GM08714 (cell line): ENCODE data around the gene NHERF1.

Experiments
- H3K4me3 ChIP-seq: fragments of 200-500 bp; sonication (Bioruptor generic); 2 replicates; pipeline ENCODE4 v1.5.1; 2014; ENCODE audit warnings: mild to moderate bottlenecking, low read length, inconsistent platforms
- ZNF274 ChIP-seq: IDR thresholded peaks from 2 replicates; pipeline ENCODE4 v1.6.1; 2012; ENCODE audit warnings: mild to moderate bottlenecking, low read depth, low read length

NHERF1 gene

DNA sequence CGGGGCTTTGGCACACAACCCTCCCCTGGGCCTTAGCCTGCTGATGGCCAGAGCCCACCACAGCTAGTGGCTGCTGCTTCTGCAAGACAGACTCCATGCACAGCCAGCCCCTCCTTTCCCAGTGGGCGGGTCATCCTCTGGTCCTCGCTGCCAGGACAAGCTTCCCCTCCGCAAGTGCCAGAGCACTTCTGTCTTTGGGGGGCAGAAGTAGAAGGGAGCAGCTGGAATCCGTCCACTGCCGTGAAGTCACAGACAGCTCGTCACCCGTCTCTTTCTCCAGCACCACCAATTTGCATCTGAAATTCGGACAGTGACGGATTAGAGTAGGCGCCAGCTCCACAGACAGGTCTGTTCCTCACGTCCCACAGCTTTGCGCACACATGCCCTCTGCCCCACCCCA lies 59.0 kb downstream of the NHERF1 start:
- no peak overlapping the region for H3K4me3 ChIP-seq
- TF ChIP-seq ZNF274, result no peak

DNA sequence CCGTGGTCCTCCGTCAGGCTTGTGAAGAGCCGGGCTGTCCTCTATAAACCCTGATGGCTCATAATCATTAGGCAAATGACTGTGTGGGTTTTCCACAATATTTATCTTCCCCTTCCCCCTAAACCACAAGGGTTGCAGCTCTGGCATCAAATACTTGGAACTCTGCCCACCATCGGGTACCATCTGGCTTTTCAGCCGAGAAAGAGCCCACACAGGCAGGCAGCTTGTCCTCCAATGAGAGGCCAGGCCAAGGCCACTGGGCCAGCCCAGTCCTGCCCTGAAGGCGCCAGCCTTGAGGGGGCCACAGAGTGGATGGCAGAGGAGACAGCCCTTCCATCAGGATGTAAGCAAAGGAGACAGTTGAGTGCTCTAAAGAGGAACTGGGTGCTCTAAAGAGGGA lies 59.5 kb downstream of the NHERF1 start:
- TF ChIP-seq ZNF274, result no peak
- no peak overlapping the region for H3K4me3 ChIP-seq

DNA sequence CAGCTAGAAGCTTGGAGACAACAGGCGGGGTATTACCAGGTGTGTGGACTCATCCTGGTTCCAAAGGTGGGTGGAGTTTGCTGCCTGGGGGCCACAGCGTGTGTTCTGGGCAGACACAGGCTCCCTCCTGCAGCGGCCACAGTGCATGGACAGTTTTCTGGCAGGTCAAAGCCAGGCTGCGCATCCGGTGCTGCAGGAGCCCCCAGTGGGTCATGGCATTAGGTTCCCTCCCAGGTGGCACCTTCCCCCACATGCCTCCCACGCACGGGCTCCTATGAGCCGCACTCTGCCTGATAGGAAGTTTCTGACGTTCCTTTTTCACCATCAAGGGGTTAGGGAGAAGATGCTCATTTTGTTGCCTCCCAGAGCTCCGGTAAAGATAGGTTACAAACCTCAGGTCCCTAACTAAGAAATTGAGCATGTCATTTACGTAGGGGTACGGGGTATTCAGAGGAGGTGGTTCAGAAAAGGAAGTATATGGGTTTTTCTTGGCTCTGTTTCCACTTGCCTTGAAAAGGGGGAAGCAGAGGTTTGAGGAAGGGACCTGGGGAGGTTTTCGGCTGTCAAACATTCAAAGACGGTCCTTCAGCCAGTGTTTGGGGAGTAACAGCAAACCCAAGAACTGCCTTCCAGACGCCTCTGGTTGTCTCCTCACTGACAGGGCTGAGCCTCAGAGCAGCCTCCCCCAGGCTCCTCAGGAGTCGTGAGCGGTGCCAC lies 60.4 kb downstream of the NHERF1 start:
- H3K4me3 ChIP-seq, result no peak overlapping the region
- no peak for TF ChIP-seq ZNF274

- H3K4me3 ChIP-seq, result no peak overlapping the region
- TF ChIP-seq ZNF274, result no peak
Observed at GRCh38 chr17:74810699-74811485, 62.5 kb downstream of the NHERF1 start.

- H3K4me3 ChIP-seq, result no peak overlapping the region
- no peak for TF ChIP-seq ZNF274
Observed at GRCh38 chr17:74812109-74813009, 63.9 kb downstream of the NHERF1 start.

- H3K4me3 ChIP-seq, result no peak overlapping the region
- TF ChIP-seq ZNF274, result no peak
Observed at GRCh38 chr17:74814453-74814852, 66.0 kb downstream of the NHERF1 start.

GRCh38 chr17:74815067-74815466 lies 66.6 kb downstream of the NHERF1 start:
- no peak for TF ChIP-seq ZNF274

DNA sequence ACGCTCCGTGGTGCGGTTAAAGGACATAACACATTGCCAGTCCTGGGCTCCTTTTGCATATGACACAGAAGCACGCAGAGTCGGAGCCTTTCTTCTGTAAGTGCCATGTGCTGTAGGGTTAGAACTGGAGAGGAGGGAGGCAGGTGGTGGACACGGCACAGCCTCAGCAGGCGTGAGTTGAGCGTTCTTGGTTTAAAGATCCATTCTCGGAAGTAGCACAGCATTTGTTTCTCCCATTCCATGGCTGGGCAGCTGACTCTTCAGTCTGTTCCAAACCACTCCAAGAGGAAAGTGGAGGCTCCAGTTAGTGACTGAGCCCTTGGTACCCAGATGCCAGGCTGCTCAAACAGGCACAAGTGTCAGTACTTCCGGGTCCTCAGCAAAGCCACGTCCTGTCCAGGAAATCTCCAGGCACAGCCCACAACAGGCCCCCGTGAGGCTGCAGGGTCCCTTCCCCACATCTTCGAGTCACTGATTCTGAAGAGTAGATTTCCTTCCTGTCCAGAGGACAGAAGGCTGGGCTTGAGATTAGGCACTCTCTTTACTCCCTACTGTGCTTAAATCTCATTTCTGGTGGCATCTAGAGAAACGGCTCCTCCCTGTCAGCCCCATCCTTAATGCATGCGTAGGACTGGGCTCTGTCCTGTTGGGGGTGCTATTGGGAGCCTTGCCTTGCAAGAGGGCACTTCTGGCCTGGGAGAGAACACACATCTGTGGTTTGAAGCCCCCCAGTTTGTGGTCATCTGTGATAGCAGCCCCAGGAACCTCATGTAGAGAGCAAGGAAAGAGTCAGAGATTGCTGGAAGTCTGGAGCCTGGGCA lies 67.3 kb downstream of the NHERF1 start:
- TF ChIP-seq ZNF274, result no peak

More at GRCh38 chr17:74815067-74815466, 66.6 kb downstream of the NHERF1 start:
- no peak overlapping the region for H3K4me3 ChIP-seq

DNA sequence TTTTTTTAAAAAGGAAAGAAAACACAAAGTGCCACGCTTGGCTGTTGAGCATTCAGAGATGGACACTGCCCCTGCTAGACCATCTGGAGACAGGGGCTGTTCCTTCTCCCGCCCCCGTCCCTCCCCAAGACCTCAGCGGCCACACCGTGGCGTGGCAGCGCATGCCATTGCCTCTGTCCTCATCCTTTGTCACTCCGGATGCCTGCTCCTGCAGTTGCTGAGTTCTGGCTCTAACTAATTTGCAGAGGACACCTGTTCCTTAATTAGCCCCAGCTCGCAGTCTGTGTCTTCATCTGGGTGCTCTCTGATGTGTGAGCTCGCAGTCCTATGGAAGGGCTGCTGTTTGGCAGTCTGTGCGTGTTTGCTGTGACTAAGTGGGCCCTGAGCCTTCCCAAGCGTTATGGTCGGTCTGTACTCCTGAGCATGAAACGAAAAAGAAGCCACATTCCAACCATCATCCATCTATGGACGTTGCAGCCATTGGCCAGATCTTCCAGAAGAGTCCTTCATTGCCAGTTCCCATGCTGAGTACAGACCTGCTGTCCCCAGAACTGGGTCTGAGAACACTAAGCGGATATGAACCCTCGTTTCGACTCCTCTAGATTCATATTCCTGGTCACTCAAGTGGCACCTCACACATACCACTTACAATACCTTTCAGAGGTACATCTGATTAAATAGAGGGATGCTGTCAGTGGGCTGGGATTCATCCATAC lies 68.6 kb downstream of the NHERF1 start:
- TF ChIP-seq ZNF274, result no peak

More for the DNA sequence above, 67.3 kb downstream of the NHERF1 start:
- H3K4me3 ChIP-seq, result no peak overlapping the region

GRCh38 chr17:74818291-74818938 lies 70.0 kb downstream of the NHERF1 start:
- no peak for TF ChIP-seq ZNF274
- no peak overlapping the region for H3K4me3 ChIP-seq

More for the DNA sequence above, 68.6 kb downstream of the NHERF1 start:
- no peak overlapping the region for H3K4me3 ChIP-seq
